Measurements from ENCODE around the gene CDCP1.

The CDCP1 gene

GRCh38 chr3:45169125-45169904 is 23.1 kb upstream of the CDCP1 start:
- no peak for TF ChIP-seq CTCF (IDR thresholded peaks at IDR 0.05)
- no peak for DNase-seq
- peaks cover 15% of the 10 kb centered on the region for H3K9me3 Mint-ChIP-seq
- no peak overlapping the region for H3K4me3 Mint-ChIP-seq
- peaks cover 33% of the 10 kb centered on the region for H3K4me1 Mint-ChIP-seq
- no peak overlapping the region for H3K27ac Mint-ChIP-seq
- no peaks in the 10 kb centered on the region for H3K36me3 Mint-ChIP-seq (ENCODE audit: low read depth)
- H3K27me3 Mint-ChIP-seq (ENCODE audit: low read depth, poor library complexity): peaks cover 3% of the 10 kb centered on the region

- no peak overlapping the region for H3K4me3 Mint-ChIP-seq
- no peak overlapping the region for H3K27ac Mint-ChIP-seq
- peaks cover 9% of the 10 kb centered on the region for H3K27me3 Mint-ChIP-seq (ENCODE audit: low read depth, poor library complexity)
- TF ChIP-seq CTCF (IDR thresholded peaks at IDR 0.05): no peak
- peaks cover 41% of the 10 kb centered on the region for H3K4me1 Mint-ChIP-seq
- H3K36me3 Mint-ChIP-seq (ENCODE audit: low read depth): no peaks in the 10 kb centered on the region
- DNase-seq: no peak
- peaks cover 15% of the 10 kb centered on the region for H3K9me3 Mint-ChIP-seq
These were observed 22.3 kb upstream of the CDCP1 start for GRCh38 chr3:45168451-45168850.

GRCh38 chr3:45167011-45167911 is 21.1 kb upstream of the CDCP1 start:
- peak; percentile 61 for DNase-seq
- peaks cover 46% of the 10 kb centered on the region for H3K4me1 Mint-ChIP-seq
- TF ChIP-seq CTCF (IDR thresholded peaks at IDR 0.05): no peak
- H3K27ac Mint-ChIP-seq: no peak overlapping the region
- peaks cover 7% of the 10 kb centered on the region for H3K27me3 Mint-ChIP-seq (ENCODE audit: low read depth, poor library complexity)
- H3K4me3 Mint-ChIP-seq: peak overlapping the region; percentile 58
- H3K9me3 Mint-ChIP-seq: peaks cover 15% of the 10 kb centered on the region
- H3K36me3 Mint-ChIP-seq (ENCODE audit: low read depth): no peaks in the 10 kb centered on the region

- DNase-seq: no peak
- Mint-ChIP-seq H3K9me3 (peaks cover 15% of the 10 kb centered on the region), H3K27me3 (ENCODE audit: low read depth, poor library complexity) (peaks cover 7% of the 10 kb centered on the region), H3K4me3 (no peak overlapping the region), H3K4me1 (peaks cover 46% of the 10 kb centered on the region), H3K27ac (no peak overlapping the region), H3K36me3 (ENCODE audit: low read depth) (no peaks in the 10 kb centered on the region)
- TF ChIP-seq CTCF (IDR thresholded peaks at IDR 0.05): no peak
These were observed 20.2 kb upstream of the CDCP1 start for GRCh38 chr3:45166321-45166879.

GRCh38 chr3:45165497-45166283 is 19.5 kb upstream of the CDCP1 start:
- TF ChIP-seq CTCF (IDR thresholded peaks at IDR 0.05): no peak
- H3K4me1 Mint-ChIP-seq: peaks cover 46% of the 10 kb centered on the region
- no peak overlapping the region for H3K4me3 Mint-ChIP-seq
- no peaks in the 10 kb centered on the region for H3K36me3 Mint-ChIP-seq (ENCODE audit: low read depth)
- no peak for DNase-seq
- peaks cover 7% of the 10 kb centered on the region for H3K27me3 Mint-ChIP-seq (ENCODE audit: low read depth, poor library complexity)
- no peak overlapping the region for H3K27ac Mint-ChIP-seq
- H3K9me3 Mint-ChIP-seq: peaks cover 15% of the 10 kb centered on the region
